ENCODE results near the gene FARP1.
A peak's percentile ranks its signal among the peaks of the same experiment; 100 is the strongest.

Gene FARP1

GRCh38 chr13:98232456-98232855 is 89.6 kb downstream of the FARP1 start:
- no peak for DNase-seq

DNA sequence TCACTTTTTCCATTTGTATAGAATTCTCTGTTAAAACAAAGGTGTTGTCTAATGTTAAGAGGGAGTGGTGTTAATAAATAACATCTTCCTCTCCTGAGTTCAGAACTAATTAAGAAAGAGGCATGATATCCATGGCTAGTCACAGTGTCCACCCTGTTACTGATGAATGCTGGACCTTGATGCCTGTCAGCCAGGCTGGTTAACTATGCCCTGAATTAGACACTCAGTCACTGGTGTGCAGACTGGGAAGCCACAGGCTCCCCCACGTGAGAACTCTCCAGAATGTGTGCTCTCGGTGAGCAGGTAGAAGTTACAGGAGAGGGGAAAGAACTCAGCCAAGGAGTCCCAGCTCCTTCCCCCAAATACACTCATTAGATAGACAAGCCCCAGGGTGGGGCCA is 90.2 kb downstream of the FARP1 start:
- DNase-seq = no peak

- no peak for DNase-seq
Observed at GRCh38 chr13:98234348-98234747, 91.5 kb downstream of the FARP1 start.

DNA sequence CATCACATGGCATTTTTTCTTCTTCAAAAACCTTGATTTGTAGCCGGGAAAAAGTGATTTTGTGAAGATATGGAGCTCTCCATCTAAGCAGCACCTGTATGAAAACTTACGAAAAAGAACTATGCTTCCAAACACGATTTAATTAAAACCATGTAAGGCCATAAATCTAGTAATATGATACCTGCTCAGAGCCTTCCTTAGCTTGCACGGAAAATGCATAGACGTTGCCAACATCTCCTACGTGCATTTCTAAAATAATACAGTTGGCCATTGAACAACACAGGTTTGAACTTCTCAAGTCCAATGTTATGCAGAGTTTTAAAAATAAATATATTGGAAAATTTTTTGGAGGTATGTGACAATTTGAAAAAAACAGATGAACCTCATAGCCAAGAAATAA is 93.3 kb downstream of the FARP1 start:
- DNase-seq = no peak

- peak; percentile 25 for DNase-seq
Observed at GRCh38 chr13:98237331-98237730, 94.4 kb downstream of the FARP1 start.

DNA sequence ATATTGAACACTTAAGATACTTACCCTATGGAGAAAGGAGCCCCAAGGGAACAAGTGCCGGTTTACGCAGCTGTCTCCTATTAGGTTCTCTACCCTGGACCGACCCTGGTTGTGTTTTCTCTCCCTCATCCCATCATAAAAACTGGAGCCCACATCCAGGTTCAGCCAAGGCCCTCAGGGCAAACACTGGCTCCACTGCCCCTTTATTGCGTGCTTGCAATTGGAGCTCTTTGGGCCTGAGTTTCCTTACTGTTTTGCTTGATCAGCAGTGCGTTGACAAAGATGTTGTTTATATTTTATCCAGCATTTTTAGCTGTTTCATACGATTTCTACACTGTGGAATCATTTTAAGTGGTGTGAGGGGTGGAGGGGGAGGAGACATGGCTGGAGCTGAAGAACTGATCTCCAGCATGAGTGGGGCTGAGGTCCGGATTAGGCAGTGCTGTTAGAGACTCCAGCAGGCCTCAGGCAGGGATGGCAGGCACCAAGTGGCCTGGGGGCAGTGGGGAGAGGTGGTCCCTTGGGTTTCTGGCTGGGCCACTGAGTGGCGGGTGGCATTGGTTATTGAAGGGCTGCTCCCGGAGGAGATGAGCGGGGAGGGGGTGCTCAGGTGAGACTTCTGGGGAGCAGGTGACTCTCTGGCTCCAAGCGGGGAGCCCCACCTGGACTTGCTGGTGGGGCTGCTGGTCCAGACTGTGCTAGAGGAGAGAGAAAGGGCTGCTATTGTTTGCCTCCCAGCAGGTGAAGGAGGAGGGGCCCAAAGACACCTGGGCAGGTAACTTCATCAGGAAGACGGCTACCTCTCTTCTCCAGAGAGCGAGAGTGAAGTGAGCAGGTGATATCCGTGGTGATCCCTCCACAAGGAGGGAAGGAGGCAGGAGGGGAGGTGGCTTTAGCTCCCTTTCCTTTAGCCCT is 96.5 kb downstream of the FARP1 start:
- peak; percentile 71 for DNase-seq

DNA sequence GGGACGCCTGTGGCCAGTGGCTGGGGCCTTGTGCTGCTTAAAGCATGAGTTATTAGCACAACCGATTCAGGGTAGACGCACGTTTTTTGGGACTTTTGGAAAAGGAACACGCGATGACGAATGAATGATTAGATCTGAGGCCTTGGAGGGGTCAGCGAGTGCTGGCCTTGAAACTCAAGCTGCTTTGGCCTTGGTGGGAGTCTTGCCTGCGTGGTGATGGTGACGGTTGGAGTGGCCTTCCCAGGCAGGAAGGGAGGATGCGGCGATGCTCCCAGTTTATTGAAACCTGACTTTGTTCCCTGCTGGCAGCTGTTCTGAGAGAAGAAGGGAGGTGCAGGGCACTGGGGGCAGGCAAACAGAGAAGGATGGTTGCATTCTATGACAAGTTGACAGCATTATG is 97.2 kb downstream of the FARP1 start:
- peak; percentile 17 for DNase-seq

DNA sequence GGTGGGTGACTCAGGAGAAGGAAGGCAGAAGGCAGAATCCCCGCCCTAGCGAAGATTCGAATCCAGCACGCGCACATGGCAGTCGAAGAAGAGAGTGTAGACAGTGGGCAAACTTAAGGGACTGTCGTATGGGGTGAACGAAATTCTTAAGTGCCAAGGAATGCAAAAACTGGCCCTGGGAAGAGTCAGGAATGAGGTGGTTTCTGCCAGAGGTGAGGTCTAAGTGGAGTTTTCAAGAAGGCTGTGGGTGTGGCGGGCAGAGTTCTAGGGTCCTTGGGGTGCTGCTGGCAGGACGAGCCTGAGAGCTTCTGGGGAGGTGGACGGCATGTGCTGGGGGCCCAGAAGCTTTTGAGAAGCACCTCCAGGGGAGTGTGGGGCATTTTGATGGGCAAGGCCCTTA is 98.1 kb downstream of the FARP1 start:
- no peak for DNase-seq

DNA sequence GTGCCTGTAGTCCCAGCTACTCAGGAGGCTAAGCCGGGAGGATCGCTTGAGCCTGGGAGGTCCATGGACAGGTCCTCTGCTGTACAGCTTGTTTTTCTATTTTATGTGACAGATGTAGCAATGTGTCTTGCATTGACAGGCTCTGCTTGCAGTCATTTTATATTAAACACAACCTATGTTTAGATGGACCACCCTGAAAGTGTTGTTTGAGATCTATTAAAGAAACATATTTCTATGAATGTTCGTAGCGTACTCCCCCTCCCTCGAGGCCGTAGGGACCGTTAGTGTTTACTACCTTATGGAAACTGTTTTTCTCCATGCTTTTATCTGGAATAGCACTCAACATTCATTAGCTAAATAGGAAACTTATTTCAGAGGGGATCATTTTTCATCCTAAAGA is 99.1 kb downstream of the FARP1 start:
- no peak for DNase-seq

DNA sequence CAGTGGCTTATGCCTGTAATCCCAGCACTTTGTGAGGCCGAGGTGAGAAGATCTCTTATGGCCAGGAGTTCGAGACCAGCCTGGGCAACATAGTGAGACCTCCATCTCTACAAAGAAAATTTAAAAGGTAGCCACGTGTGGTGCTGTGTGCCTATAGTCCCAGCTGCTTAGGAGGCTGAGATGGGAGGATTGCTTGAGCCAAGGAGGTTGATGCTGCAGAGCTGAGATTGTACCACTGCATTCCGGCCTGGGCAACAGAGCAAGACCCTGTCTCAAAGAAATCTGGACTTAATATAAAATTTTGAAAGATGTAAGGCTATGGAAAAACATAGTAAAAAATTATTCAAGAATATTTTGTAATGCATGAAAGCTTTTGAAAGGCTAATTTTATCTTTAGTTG is 99.5 kb downstream of the FARP1 start:
- DNase-seq = no peak

GRCh38 chr13:98243929-98244272 is 101.0 kb downstream of the FARP1 start:
- no peak for DNase-seq

DNA sequence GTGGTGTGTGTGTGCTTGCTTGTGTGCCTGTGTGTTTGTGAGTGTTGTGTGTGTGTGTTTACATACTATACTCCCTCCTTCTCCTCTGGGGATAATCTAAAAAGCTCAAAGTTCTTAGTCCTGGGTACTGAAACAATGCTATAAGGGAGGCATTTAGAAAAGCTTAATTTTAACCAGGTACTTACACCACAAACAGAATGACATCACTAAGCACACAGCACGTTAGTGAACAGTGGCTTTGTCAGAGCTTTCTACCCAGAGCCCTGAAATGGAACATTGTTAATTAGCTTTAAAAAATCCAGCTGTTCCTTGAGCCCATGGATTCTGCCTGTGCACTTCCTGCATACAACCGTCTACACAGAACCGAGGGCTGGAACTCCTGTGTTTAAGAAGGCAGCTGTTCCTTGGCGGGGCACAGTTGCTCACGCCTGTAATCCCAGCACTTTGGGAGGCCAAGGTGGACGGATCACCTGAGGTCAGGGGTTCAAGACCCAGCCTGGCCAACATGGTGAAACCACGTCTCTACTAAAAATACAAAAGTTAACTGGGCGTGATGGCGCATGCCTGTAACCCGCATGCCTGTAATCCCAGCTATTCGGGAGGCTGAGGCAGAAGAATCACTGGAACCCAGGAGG is 103.8 kb downstream of the FARP1 start:
- DNase-seq = no peak

GRCh38 chr13:98251708-98252107 is 108.8 kb downstream of the FARP1 start:
- DNase-seq = no peak

DNA sequence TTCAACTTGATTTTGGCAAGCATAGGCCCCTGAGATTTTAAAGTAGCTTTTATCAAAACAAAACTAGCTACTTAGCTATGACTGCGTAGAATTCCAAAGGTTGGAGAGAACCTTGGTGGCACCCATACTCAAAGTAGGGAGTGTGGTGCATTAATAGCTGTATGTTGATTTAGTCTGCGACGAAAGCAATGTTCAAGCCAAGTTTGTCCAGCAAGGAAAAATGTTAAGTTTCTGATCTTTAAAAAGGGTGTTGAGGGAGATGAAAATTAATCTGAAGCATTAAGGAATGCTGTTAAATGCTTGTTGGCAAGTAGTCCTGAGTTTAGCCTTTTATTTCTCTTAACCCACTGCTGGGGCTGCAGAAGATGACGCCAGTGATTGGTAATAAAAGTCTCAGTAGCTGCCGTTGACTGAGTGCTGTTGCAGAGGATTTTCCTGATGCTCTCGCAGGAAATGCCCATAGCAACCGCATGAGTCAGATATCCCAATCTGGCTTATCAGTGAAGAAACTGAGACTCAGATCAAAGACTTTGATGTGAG is 110.1 kb downstream of the FARP1 start:
- no peak for DNase-seq

DNA sequence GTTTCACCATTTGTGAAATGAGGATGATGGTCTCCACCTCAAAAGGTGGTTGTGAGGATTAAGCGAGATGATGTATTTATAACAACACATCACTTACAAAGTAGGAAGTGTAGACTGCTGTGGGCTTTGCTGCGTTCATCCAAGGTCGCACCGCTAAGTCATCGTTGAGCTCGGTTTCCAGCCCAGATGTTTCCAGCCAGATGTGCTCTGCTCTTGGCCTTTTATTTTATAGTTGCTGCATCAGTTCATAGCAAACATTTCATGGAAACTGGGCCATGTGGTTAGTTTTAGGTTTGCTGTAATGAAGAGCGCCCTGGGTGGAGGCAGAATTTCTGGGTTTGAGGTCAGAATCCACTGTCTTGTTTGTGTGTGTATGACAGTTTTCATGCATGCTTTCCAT is 110.6 kb downstream of the FARP1 start:
- no peak for DNase-seq

GRCh38 chr13:98254513-98254912 is 111.6 kb downstream of the FARP1 start:
- DNase-seq = no peak

GRCh38 chr13:98258226-98258625 is 115.3 kb downstream of the FARP1 start:
- no peak for DNase-seq

DNA sequence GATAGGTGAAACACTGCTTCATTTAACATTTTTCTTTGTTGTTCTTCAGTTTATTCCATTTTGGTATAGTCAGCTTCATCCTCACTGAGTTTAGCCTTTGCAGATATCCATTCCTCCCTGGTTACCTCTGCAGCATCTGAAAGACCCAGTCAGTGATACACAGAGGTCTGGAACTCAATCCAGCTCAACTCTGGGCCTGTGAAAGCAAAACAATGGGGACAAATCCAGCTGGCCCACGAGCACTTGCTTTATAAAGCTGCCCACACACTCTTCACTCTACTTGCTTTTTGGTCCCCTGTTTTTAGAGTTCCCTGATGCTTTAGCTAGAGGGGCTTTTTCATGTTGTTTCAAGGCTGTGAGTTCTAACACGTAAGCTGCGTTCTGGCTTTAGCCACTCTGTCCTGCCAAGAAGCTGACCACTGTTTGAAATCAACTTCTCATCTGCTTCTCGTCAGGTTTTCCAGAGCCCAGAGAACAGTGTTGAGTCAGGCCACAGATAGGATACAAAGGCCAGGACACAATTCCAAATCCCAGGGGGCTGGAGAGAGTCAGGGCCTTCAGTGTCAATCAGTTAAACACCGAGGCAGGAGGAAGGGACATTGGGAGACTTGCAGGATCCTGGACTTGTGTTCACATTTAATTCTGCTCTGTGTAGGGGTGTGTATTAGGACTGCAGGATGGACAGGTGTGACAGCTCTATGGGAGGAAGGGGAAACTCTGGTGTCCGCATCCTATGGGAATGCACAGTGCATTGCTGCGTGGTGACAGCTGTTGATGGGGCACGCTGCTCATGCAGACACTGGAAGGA is 117.7 kb downstream of the FARP1 start:
- no peak for DNase-seq

DNA sequence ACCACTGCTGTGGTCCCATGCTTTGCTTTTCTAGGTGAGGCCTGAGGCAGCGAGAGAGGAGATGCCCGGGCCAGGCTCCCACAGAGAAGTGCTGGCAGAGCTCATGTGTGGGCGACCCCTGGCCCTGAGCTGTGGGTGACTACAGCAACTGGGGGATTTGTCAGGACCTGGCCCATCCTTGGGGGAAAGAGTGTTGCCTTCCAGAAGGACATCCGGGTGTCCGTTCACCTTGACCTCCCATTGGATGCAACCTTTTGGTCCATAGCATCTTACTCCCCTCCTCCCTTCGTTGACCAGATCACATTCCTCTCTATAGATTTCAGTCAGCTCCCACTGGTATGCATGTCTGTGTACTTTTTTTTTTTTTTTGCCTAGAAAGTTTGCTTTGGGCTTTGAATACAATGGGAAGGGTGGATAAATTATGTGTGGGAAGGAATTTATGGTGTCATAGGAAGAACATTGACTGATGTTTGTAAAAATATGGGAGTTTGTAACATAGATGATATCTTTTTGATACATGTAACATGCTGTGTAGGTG is 118.3 kb downstream of the FARP1 start:
- DNase-seq = no peak

- DNase-seq = no peak
Observed at GRCh38 chr13:98262292-98262691, 119.4 kb downstream of the FARP1 start.

GRCh38 chr13:98263841-98264240 is 120.9 kb downstream of the FARP1 start:
- DNase-seq = no peak

- no peak for DNase-seq
Observed at GRCh38 chr13:98264877-98265276, 122.0 kb downstream of the FARP1 start.
